Upper lobe of right lung (tissue), 1 donor: ENCODE data around the gene EML6. TPM values are rescaled to one million over a fixed set of nuclear protein-coding genes. Genes with fewer than 3 reads are reported as not detected.

ENCODE experiments used
- ATAC-seq: fragments of 200-7000 bp; cut with Tn5 transposase; one replicate; pipeline ENCODE4 v1.9.1; 2020; ENCODE audit warnings: mild to moderate bottlenecking, moderate library complexity
- DNase-seq: peaks from one replicate; pipeline ENCODE4 v3.0.0-alpha.2; 2020
- H3K27ac ChIP-seq: fragments of 200-600 bp; one replicate; pipeline ENCODE4 v1.8.0; 2022
- H3K27me3 ChIP-seq: fragments of 200-600 bp; one replicate; pipeline ENCODE4 v1.8.0; 2022; ENCODE audit warnings: mild to moderate bottlenecking
- H3K36me3 ChIP-seq: fragments of 200-600 bp; one replicate; pipeline ENCODE4 v1.8.0; 2022
- H3K4me1 ChIP-seq: fragments of 200-600 bp; one replicate; pipeline ENCODE4 v1.8.0; 2022
- H3K4me3 ChIP-seq: fragments of 200-600 bp; one replicate; pipeline ENCODE4 v1.8.0; 2022; ENCODE audit warnings: mild to moderate bottlenecking
- H3K9me3 ChIP-seq: fragments of 200-600 bp; one replicate; pipeline ENCODE4 v1.8.0; 2022
- intact Hi-C: fragments of 100-400 bp; cut with DNase I; formaldehyde crosslinking; loops from one replicate; pipeline ENCODE4 v1.11.0; 2022
- total RNA-seq: library from RNA; stranded (reverse); fragmentation: NEBNext Ultra II Directional; extraction: Animal tissue kit (Norgen Biotek cat#: 25700); gene quantifications from one replicate; pipeline ENCODE4 v1.2.1, GENCODE V29; 2021
- TF ChIP-seq, protein P1 (sequence below): fragments of 200-600 bp; IDR thresholded peaks from one replicate; pipeline ENCODE4 v1.8.0; 2022; ENCODE audit warnings: antibody characterized with exemption
- donor health status: DM: no; HTN: yes; CAD: no; lungs with severe emphysema.

The EML6 gene
- total RNA-seq, 1 donor from 2014 or later = 1.4 TPM

- H3K9me3 ChIP-seq = no peaks in the 10 kb centered on the region
- no peak overlapping the region for H3K27ac ChIP-seq
- no peaks in the 10 kb centered on the region for H3K36me3 ChIP-seq
- H3K27me3 ChIP-seq = no peaks in the 10 kb centered on the region
- no peak overlapping the region for H3K4me3 ChIP-seq
- ATAC-seq = no peak
- H3K4me1 ChIP-seq = peaks cover 46% of the 10 kb centered on the region
- intact Hi-C loops = no loop called here
- no peak for DNase-seq
- TF ChIP-seq, protein P1, sequence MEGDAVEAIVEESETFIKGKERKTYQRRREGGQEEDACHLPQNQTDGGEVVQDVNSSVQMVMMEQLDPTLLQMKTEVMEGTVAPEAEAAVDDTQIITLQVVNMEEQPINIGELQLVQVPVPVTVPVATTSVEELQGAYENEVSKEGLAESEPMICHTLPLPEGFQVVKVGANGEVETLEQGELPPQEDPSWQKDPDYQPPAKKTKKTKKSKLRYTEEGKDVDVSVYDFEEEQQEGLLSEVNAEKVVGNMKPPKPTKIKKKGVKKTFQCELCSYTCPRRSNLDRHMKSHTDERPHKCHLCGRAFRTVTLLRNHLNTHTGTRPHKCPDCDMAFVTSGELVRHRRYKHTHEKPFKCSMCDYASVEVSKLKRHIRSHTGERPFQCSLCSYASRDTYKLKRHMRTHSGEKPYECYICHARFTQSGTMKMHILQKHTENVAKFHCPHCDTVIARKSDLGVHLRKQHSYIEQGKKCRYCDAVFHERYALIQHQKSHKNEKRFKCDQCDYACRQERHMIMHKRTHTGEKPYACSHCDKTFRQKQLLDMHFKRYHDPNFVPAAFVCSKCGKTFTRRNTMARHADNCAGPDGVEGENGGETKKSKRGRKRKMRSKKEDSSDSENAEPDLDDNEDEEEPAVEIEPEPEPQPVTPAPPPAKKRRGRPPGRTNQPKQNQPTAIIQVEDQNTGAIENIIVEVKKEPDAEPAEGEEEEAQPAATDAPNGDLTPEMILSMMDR = no peak
Observed at GRCh38 chr2:55000341-55000740, 276.9 kb downstream of the EML6 start.

GRCh38 chr2:55001716-55002115 is 278.3 kb downstream of the EML6 start:
- TF ChIP-seq, protein P1 = no peak
- Histone ChIP-seq H3K4me3 (no peak overlapping the region), H3K27ac (no peak overlapping the region), H3K36me3 (no peaks in the 10 kb centered on the region), H3K27me3 (no peaks in the 10 kb centered on the region), H3K4me1 (peaks cover 55% of the 10 kb centered on the region), H3K9me3 (no peaks in the 10 kb centered on the region)
- DNase-seq (no peak), ATAC-seq (no peak)
- intact Hi-C loops = no loop called here

GRCh38 chr2:55003706-55004639 is 280.5 kb downstream of the EML6 start:
- no peaks in the 10 kb centered on the region for H3K36me3 ChIP-seq
- H3K4me1 ChIP-seq = peaks cover 51% of the 10 kb centered on the region
- no peak for DNase-seq
- TF ChIP-seq, protein P1 = no peak
- no peak overlapping the region for H3K4me3 ChIP-seq
- no peak overlapping the region for H3K27ac ChIP-seq
- intact Hi-C loops = no loop called here
- no peaks in the 10 kb centered on the region for H3K9me3 ChIP-seq
- ATAC-seq = no peak
- no peaks in the 10 kb centered on the region for H3K27me3 ChIP-seq

DNA sequence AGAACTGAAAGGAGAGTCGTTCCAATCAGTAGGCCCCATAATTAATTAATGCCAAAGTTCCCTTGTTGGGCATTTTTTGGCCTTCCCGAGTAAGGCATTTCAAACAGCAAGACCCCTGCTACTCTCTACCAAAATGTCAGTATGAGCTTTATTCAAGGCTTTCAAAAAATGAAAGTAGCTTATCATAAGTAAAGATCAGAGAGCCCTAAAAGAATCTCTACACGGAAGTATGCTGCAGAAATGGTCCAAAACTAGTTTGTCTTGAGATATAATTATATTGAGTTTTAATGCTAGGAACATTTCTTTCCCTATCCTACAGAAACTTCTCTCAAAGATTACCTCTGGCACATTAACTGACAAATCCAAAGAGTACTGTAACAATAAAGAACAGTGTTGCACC is 282.8 kb downstream of the EML6 start:
- DNase-seq (no peak), ATAC-seq (no peak)
- Histone ChIP-seq H3K36me3 (no peaks in the 10 kb centered on the region), H3K4me3 (no peak overlapping the region), H3K27ac (no peak overlapping the region), H3K4me1 (peaks cover 45% of the 10 kb centered on the region), H3K9me3 (no peaks in the 10 kb centered on the region), H3K27me3 (no peaks in the 10 kb centered on the region)
- intact Hi-C loops = no loop called here
- TF ChIP-seq, protein P1 = no peak

GRCh38 chr2:55009277-55010060 is 286.0 kb downstream of the EML6 start:
- intact Hi-C loops = loop anchor here (5.0 kb wide), 1 partner anchor 163 kb away; no protein-coding TSS in a partner anchor
- DNase-seq (no peak), ATAC-seq (no peak)
- H3K36me3 ChIP-seq = no peaks in the 10 kb centered on the region
- TF ChIP-seq, protein P1 = no peak
- H3K9me3 ChIP-seq = no peaks in the 10 kb centered on the region
- peaks cover 66% of the 10 kb centered on the region for H3K4me1 ChIP-seq
- peak overlapping the region; percentile 67 for H3K27ac ChIP-seq
- H3K4me3 ChIP-seq = peak overlapping the region; percentile 45
- no peaks in the 10 kb centered on the region for H3K27me3 ChIP-seq
